ENCODE data around the gene LDLRAD4. TPM values are rescaled to one million over a fixed set of nuclear protein-coding genes. Genes with fewer than 3 reads are reported as not detected.

LDLRAD4 gene
- total RNA-seq, 1 experiment from 2014 or later = 1.7 TPM

DNA sequence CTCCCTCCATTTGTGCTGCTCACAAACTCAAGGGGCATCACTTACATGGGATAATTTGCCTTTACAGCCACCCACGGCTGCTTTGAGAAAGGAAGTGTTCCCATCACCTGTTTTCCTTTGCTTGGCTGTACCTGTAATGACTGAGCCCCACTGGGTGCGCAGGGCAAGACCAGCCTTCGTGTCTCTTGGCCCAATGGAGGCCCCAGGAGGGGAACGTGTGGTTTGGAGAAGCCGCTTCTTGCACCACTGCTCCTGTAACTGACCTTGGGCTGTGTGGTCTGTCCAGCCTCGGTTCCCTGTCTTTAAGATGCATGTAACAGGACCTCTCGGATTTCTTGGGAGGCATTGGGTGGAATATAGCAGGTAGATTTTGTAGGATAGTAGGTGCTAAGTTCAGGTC lies 41.1 kb downstream of the LDLRAD4 start:
- H3K27ac ChIP-seq = no peak overlapping the region
- BruUV-seq (replicated peaks) = no TSS peak

DNA sequence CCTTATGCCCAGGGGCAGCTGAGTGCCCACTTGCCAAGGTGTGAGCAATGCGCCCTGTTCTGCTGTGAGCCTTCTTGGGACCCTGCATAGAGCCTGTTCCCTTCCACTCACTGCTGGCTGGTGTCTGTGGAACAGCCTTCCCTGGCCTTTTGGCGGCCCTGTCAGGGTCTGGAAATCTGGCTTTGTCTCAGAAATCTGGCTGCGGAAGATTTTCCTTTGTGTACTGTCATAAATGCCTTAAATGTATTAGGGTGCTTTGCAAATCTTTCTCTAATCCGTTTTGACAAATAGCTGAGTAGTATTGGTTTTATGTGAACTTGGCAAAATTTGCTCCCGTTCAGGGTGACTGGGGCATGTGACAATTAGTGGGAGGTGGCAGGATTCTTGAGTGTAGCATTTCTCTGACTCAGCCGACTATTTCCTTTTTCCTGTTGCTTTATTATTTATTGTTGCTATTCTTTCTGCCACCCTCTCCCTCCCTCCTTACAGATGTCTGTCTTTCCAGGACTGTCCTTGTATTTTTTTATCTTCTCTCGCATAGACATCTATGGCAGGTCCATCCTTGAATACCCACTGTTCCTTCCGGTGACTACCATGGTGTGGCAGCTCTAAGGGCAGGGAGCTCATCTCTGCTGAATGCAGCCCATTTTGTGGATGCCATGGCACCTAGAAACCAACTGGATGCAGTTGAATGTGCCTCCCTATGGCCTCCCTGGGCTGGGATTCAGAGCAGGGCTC lies 41.8 kb downstream of the LDLRAD4 start:
- Histone ChIP-seq H3K4me2 (no peak overlapping the region), H3K27ac (no peak overlapping the region), H4K20me1 (ENCODE audit: insufficient read depth) (no peaks in the 10 kb centered on the region), H3F3A (ENCODE audit: insufficient read depth, low read depth) (no peaks in the 10 kb centered on the region), H3K4me3 (no peak overlapping the region), H3K9me3 (ENCODE audit: insufficient read depth, low read depth) (no peaks in the 10 kb centered on the region), H2AFZ (no peak overlapping the region), H3K27me3 (ENCODE audit: insufficient read depth, low read depth) (peaks cover 69% of the 10 kb centered on the region), H3K79me2 (ENCODE audit: low read depth) (no peaks in the 10 kb centered on the region), H3K36me3 (ENCODE audit: low read depth) (no peaks in the 10 kb centered on the region), H3K4me1 (replicated peaks; ENCODE audit: insufficient read depth) (no peaks in the 10 kb centered on the region), H3K9me2 (ENCODE audit: insufficient read depth) (no peaks in the 10 kb centered on the region)
- intact Hi-C loops (cut with micrococcal nuclease; ENCODE audit: unreplicated experiment) = no loop called here
- ChIA-PET POLR2A (ENCODE audit: unreplicated experiment) (no interaction called here), CTCF (no interaction called here)
- no TSS peak for BruUV-seq (replicated peaks)
- TF ChIP-seq, protein P1, sequence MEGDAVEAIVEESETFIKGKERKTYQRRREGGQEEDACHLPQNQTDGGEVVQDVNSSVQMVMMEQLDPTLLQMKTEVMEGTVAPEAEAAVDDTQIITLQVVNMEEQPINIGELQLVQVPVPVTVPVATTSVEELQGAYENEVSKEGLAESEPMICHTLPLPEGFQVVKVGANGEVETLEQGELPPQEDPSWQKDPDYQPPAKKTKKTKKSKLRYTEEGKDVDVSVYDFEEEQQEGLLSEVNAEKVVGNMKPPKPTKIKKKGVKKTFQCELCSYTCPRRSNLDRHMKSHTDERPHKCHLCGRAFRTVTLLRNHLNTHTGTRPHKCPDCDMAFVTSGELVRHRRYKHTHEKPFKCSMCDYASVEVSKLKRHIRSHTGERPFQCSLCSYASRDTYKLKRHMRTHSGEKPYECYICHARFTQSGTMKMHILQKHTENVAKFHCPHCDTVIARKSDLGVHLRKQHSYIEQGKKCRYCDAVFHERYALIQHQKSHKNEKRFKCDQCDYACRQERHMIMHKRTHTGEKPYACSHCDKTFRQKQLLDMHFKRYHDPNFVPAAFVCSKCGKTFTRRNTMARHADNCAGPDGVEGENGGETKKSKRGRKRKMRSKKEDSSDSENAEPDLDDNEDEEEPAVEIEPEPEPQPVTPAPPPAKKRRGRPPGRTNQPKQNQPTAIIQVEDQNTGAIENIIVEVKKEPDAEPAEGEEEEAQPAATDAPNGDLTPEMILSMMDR (conservative IDR thresholded peaks at IDR 0.05) = no peak
- no peak for TF ChIP-seq EZH2 (IDR thresholded peaks at IDR 0.05; ENCODE audit: low read depth)
- DNase-seq = no peak

More for the DNA sequence above, 41.1 kb downstream of the LDLRAD4 start:
- Histone ChIP-seq H3K9me2 (ENCODE audit: insufficient read depth) (no peaks in the 10 kb centered on the region), H3K4me3 (no peak overlapping the region), H3F3A (ENCODE audit: insufficient read depth, low read depth) (no peaks in the 10 kb centered on the region), H3K27me3 (ENCODE audit: insufficient read depth, low read depth) (peaks cover 69% of the 10 kb centered on the region), H3K9me3 (ENCODE audit: insufficient read depth, low read depth) (no peaks in the 10 kb centered on the region), H3K79me2 (ENCODE audit: low read depth) (no peaks in the 10 kb centered on the region), H3K4me2 (no peak overlapping the region), H3K4me1 (replicated peaks; ENCODE audit: insufficient read depth) (no peaks in the 10 kb centered on the region), H2AFZ (no peak overlapping the region), H4K20me1 (ENCODE audit: insufficient read depth) (no peaks in the 10 kb centered on the region), H3K36me3 (ENCODE audit: low read depth) (no peaks in the 10 kb centered on the region)
- no peak for DNase-seq
- CTCF ChIA-PET = no interaction called here
- intact Hi-C loops (cut with micrococcal nuclease; ENCODE audit: unreplicated experiment) = no loop called here
- POLR2A ChIA-PET (ENCODE audit: unreplicated experiment) = no interaction called here
- TF ChIP-seq, protein P1 (conservative IDR thresholded peaks at IDR 0.05) = no peak
- no peak for TF ChIP-seq EZH2 (IDR thresholded peaks at IDR 0.05; ENCODE audit: low read depth)

DNA sequence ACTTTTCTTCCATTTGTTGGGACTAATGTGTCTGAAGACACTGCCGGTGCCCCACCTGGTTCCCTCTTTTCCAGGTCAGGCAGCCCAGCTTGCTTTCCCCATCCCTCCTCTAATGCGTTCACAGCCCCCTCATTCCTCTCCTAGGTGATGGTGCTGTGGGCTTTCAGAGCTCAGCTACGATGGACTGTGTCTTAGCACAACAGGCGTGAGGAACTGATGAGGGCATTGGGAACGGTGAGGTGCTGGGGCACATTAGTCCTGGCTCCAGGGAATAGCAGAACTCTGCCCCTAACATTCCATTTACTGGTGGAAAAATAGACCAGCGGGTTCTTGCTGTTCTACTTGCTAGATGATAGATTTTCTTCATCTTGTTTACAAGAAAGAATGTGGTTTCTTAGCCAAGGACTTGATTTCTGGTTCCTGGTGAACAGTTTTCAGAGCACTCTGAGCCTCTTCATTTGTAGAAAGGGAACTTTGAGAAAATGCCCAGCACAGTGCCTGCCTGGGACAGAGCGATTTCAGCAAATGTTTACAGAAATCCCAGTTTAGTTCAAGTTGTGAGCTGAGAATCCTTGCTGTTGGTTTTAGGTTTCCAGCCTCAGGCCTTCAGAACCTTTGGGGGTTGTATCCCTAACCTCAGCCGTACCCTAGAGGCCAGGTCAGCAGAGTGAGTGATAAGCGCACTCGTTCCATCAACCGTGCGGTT lies 42.5 kb downstream of the LDLRAD4 start:
- intact Hi-C loops (cut with micrococcal nuclease; ENCODE audit: unreplicated experiment) = no loop called here
- BruUV-seq (replicated peaks) = no TSS peak
- DNase-seq = no peak
- Histone ChIP-seq H3K27me3 (ENCODE audit: insufficient read depth, low read depth) (peaks cover 69% of the 10 kb centered on the region), H3F3A (ENCODE audit: insufficient read depth, low read depth) (no peaks in the 10 kb centered on the region), H3K79me2 (ENCODE audit: low read depth) (no peaks in the 10 kb centered on the region), H3K36me3 (ENCODE audit: low read depth) (no peaks in the 10 kb centered on the region), H4K20me1 (ENCODE audit: insufficient read depth) (no peaks in the 10 kb centered on the region), H3K4me3 (no peak overlapping the region), H3K27ac (no peak overlapping the region), H3K9me3 (ENCODE audit: insufficient read depth, low read depth) (no peaks in the 10 kb centered on the region), H3K9me2 (ENCODE audit: insufficient read depth) (no peaks in the 10 kb centered on the region), H3K4me2 (no peak overlapping the region), H3K4me1 (replicated peaks; ENCODE audit: insufficient read depth) (no peaks in the 10 kb centered on the region), H2AFZ (no peak overlapping the region)
- POLR2A ChIA-PET (ENCODE audit: unreplicated experiment) = no interaction called here
- no peak for TF ChIP-seq EZH2 (IDR thresholded peaks at IDR 0.05; ENCODE audit: low read depth)
- TF ChIP-seq, protein P1 (conservative IDR thresholded peaks at IDR 0.05) = no peak
- CTCF ChIA-PET = no interaction called here

Measured in PC-9 (cell line).